SU-DHL-6 (cell line): Measurements from ENCODE around the gene HIBCH.

Source experiments
- H2AFZ ChIP-seq: fragments of 200-600 bp; sonication (generic); 2 replicates; pipeline ENCODE4 v1.6.1; 2014; ENCODE audit warnings: low read depth, mild to moderate bottlenecking, moderate library complexity, mixed read lengths, antibody characterized with exemption, low read length; ENCODE audit not compliant: severe bottlenecking
- H3F3A ChIP-seq: fragments of 200-600 bp; shearing (Covaris generic); 2 replicates; pipeline ENCODE4 v1.6.0; 2016; ENCODE audit warnings: antibody characterized with exemption, mild to moderate bottlenecking; ENCODE audit not compliant: insufficient read depth
- H3K27ac ChIP-seq: fragments of 200-600 bp; sonication (generic); 2 replicates; pipeline ENCODE4 v1.5.1; 2016; ENCODE audit warnings: low read depth, mild to moderate bottlenecking, low read length, moderate library complexity, mixed read lengths
- H3K27me3 ChIP-seq: fragments of 200-600 bp; sonication (generic), shearing (Covaris generic); 2 replicates; pipeline ENCODE4 v1.6.0; 2014; ENCODE audit warnings: mild to moderate bottlenecking, low read length
- H3K36me3 ChIP-seq: fragments of 200-600 bp; sonication (generic); 2 replicates; pipeline ENCODE4 v1.6.1; 2014; ENCODE audit warnings: mild to moderate bottlenecking, low read length, mixed read lengths
- H3K4me2 ChIP-seq: fragments of 300-600, 200-600 bp; shearing (Covaris generic), sonication (generic); 2 replicates; pipeline ENCODE4 v1.6.0; 2014; ENCODE audit warnings: low read length, low read depth, mild to moderate bottlenecking; ENCODE audit not compliant: poor library complexity, severe bottlenecking
- H3K4me3 ChIP-seq: fragments of 200-600 bp; sonication (generic); 2 replicates; pipeline ENCODE4 v1.5.1; 2014; ENCODE audit warnings: antibody characterized with exemption, low read length, mild to moderate bottlenecking, mixed read lengths; ENCODE audit not compliant: insufficient read depth, poor library complexity, severe bottlenecking
- H3K79me2 ChIP-seq: fragments of 200-600 bp; sonication (generic); 2 replicates; pipeline ENCODE4 v1.6.1; 2014; ENCODE audit warnings: mild to moderate bottlenecking, low read length, moderate library complexity; ENCODE audit not compliant: insufficient read depth
- H3K9ac ChIP-seq: fragments of 200-600 bp; sonication (generic); 2 replicates; pipeline ENCODE4 v1.7.0; 2014; ENCODE audit warnings: mild to moderate bottlenecking, low read length
- H3K9me2 ChIP-seq: fragments of 200-600 bp; sonication (generic); replicated peaks from 2 replicates; pipeline ENCODE4 v1.6.1; 2014; ENCODE audit warnings: low read length; ENCODE audit not compliant: insufficient read depth
- H3K9me3 ChIP-seq: fragments of 200-600 bp; sonication (generic); 2 replicates; pipeline ENCODE4 v1.6.1; 2014; ENCODE audit warnings: low read length, mixed read lengths; ENCODE audit not compliant: insufficient read depth
- H4K20me1 ChIP-seq: fragments of 200-600 bp; sonication (generic); 2 replicates; pipeline ENCODE4 v1.6.1; 2014; ENCODE audit warnings: low read depth, mild to moderate bottlenecking, antibody characterized with exemption, low read length, moderate library complexity, mixed read lengths
- CTCF ChIP-seq: fragments of 200-600 bp; sonication (generic); IDR thresholded peaks from one replicate; pipeline ENCODE4 v1.5.1; 2017; ENCODE audit warnings: antibody characterized with exemption, mild to moderate bottlenecking, low read length, moderate library complexity; ENCODE audit not compliant: insufficient read depth, poor library complexity, severe bottlenecking
- EZH2phosphoT487 ChIP-seq: fragments of 200-600 bp; sonication (generic), shearing (Covaris generic); conservative IDR thresholded peaks from 2 replicates; pipeline ENCODE4 v1.6.1; 2018; ENCODE audit warnings: mild to moderate bottlenecking, antibody characterized with exemption, low read length, moderate library complexity, mixed read lengths

HIBCH gene

DNA sequence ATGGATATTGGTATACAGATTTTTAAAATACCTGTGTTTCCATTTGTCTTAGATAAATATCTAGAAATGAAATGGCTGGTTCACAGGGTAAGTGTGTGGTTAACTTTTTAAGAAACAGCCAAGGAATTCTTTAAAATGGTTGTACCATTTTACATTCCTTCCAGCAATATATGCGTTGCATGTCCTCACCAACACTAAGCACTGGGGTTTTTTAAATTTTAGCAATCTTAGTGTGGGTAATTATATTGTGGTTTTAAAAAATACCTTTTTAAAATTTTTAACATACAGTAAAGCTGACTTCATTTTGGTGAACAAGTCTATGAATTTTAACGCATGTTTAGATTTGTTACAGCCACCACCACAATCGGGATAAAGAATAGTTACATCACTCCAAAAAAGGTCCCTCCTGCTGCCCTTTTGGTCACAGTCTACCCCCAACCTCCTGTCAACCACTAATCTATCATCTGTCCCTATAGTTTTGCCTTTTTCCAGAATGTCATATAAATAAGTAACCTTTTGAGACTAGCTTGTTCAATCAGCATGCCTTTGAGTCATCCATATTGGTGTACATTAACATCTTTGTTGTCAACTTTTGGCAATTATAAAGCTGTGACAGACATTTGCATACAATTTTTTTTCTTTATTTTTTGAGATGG lies 129.0 kb downstream of the HIBCH start:
- H3K9me3 ChIP-seq: no peaks in the 10 kb centered on the region
- H3F3A ChIP-seq: no peaks in the 10 kb centered on the region
- H3K9me2 ChIP-seq: no peaks in the 10 kb centered on the region
- no peak overlapping the region for H2AFZ ChIP-seq
- H3K79me2 ChIP-seq: no peaks in the 10 kb centered on the region
- no peak overlapping the region for H3K4me2 ChIP-seq
- H3K4me3 ChIP-seq: no peak overlapping the region
- H4K20me1 ChIP-seq: no peaks in the 10 kb centered on the region
- no peaks in the 10 kb centered on the region for H3K27me3 ChIP-seq
- no peak for TF ChIP-seq EZH2phosphoT487
- TF ChIP-seq CTCF: no peak
- no peaks in the 10 kb centered on the region for H3K36me3 ChIP-seq
- H3K9ac ChIP-seq: no peak overlapping the region
- H3K27ac ChIP-seq: no peak overlapping the region

GRCh38 chr2:190188289-190188688 lies 131.3 kb downstream of the HIBCH start:
- Histone ChIP-seq H3K9ac (no peak overlapping the region), H3K9me3 (no peaks in the 10 kb centered on the region), H3K4me2 (no peak overlapping the region), H3K36me3 (no peaks in the 10 kb centered on the region), H3K79me2 (no peaks in the 10 kb centered on the region), H3K27me3 (no peaks in the 10 kb centered on the region), H2AFZ (no peak overlapping the region), H4K20me1 (no peaks in the 10 kb centered on the region), H3K9me2 (no peaks in the 10 kb centered on the region), H3K4me3 (no peak overlapping the region), H3F3A (no peaks in the 10 kb centered on the region), H3K27ac (no peak overlapping the region)
- TF ChIP-seq CTCF: no peak
- TF ChIP-seq EZH2phosphoT487: no peak

GRCh38 chr2:190186238-190186637 lies 133.4 kb downstream of the HIBCH start:
- Histone ChIP-seq H3K9ac (no peak overlapping the region), H3K79me2 (no peaks in the 10 kb centered on the region)
- TF ChIP-seq CTCF (no peak), EZH2phosphoT487 (no peak)

GRCh38 chr2:190185380-190185779 lies 134.2 kb downstream of the HIBCH start:
- Histone ChIP-seq H4K20me1 (no peaks in the 10 kb centered on the region), H3K9ac (no peak overlapping the region), H3K36me3 (no peaks in the 10 kb centered on the region), H3F3A (no peaks in the 10 kb centered on the region), H3K9me3 (no peaks in the 10 kb centered on the region), H3K27ac (no peak overlapping the region), H3K4me3 (no peak overlapping the region), H3K9me2 (no peaks in the 10 kb centered on the region), H3K79me2 (no peaks in the 10 kb centered on the region), H3K4me2 (no peak overlapping the region), H2AFZ (no peak overlapping the region), H3K27me3 (no peaks in the 10 kb centered on the region)
- TF ChIP-seq CTCF: no peak

More at GRCh38 chr2:190186238-190186637, 133.4 kb downstream of the HIBCH start:
- Histone ChIP-seq H2AFZ (no peak overlapping the region), H3K27me3 (no peaks in the 10 kb centered on the region), H3K4me3 (no peak overlapping the region), H3K36me3 (no peaks in the 10 kb centered on the region), H3F3A (no peaks in the 10 kb centered on the region), H4K20me1 (no peaks in the 10 kb centered on the region), H3K27ac (no peak overlapping the region), H3K9me3 (no peaks in the 10 kb centered on the region), H3K9me2 (no peaks in the 10 kb centered on the region), H3K4me2 (no peak overlapping the region)
